Activated CD4-positive, alpha-beta T cell treated with anti-CD3 and anti-CD28 coated beads, Interleukin-2, Interleukin-6, amounts not matched to agents 100 ng/mL and 50 ng/mL, durations not matched to agents 16 hours and 8 hours (primary cell): Measurements from ENCODE around the gene AGPAT1.
A peak's percentile ranks its signal among the peaks of the same experiment; 100 is the strongest.
"Not testable (repeated sequence)": the region's sequence is repeated elsewhere in the genome, so short reads cannot be mapped to it uniquely, and the experiment has no call there.

ENCODE experiments used
- DNase-seq: peaks from one replicate; pipeline ENCODE4 v3.0.0-alpha.2; 2020

Gene AGPAT1, protein sequence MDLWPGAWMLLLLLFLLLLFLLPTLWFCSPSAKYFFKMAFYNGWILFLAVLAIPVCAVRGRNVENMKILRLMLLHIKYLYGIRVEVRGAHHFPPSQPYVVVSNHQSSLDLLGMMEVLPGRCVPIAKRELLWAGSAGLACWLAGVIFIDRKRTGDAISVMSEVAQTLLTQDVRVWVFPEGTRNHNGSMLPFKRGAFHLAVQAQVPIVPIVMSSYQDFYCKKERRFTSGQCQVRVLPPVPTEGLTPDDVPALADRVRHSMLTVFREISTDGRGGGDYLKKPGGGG

DNA sequence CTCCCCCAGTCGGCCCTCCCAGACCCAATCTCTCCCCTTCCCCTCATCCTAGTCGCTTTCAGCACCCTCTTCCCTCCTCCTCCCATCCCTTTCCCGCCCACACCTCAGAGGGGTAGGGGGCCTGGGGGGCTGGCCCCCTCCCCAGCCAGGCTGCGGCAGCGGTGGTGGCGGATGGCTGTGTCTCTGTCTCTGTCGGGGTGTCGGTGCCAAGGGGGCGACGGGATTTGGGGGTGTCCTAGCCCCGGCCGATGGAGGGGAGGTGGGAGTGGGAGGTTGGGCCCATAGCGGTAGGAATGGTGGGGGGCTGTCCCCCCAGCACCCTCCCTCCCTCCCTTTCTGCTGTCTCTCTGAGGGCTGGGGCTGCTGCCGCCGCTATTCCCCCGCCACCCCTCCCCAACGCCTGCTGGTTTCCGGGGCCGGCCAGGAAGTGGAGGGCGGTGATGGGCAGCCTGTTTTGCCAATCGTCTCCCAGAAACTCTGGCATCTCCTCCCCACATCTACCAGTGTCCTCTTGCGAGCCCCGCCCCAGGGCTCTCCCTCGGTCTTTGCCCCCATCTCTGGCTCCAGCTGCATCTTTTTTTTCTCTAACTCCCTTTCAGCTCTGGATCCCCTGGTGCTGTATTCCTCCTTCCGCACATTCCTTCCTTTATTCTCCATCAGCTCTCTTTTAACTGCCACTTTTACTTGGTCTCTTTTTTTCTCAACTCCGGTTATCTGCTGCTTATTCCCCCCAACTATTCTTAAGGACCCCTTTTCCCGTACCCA, at the start of gene AGPAT1:
TSS of gene AGPAT1 (minus strand) at position 374 of the 765 bp plus-strand sequence. CDS start 4,588 bp downstream, outside the sequence.
- DNase-seq: peak; percentile 98

DNA sequence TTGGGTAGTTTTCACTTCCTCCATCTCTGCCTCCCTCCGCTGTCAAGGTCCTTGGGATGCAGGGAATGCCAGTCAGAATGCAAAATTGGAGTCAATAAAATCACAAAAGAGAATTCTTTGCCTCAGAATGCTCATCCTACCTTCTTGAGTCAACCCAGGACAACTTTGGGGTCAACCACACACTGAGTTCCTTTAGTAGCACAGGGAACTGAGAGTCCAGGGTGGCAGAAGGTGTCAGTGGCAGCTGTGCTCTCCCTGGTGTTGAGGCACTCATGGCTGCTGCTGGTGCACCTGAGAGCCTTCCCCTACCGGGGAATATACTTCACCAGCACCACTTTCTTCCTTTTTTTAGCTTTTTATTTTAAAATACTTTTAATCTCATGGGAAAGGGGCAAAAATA, 48.8 kb upstream of the AGPAT1 start:
- no peak for DNase-seq

DNA sequence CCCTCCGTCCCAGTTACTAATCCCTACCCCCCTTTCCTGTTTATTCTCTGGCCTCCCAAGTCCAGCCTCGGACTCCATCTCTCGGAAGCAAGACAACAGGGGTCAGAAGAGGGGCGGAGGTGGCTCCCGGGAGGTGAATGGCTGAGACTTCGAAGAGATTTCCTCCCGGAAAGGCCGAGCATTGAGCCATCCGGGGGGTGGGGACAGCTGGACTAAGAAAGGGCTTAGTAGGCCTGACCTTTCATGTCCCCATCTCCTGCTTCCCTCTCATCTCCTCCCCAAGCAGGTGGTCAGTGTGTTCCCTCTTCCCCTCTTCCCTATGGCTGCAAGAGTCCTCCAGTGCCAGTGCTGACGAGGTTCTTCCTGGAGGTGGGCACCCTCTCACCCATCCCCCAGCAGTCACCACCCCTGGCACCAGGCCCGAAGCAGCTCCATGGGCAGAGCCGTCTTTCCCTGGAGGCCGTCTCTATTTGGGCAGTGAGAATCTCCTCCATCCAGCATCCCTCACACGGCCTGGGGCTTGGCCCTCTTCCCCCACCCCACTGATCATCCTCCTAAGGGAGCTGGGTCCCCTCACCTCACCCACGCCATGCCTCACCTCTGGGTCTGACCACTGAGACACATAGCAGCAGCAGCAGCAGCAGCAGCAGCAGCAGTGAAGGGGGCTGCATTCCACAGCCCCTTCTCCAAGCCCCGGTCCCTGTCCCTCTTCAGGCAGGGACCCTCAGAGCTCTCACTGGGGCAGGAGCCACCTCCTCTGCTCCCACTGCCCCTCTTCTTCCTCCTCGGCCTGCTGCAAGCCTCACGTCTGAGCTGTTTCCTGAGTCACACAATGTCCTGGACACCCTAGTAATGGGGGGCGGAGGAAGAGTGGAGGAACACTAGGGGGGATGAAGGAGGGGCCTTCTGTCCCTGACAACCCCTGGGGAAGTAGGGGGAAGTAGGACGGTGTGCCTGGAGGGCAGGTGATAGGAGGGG, 47.7 kb upstream of the AGPAT1 start, which contains the start of gene NOTCH4:
TSS of gene NOTCH4 (minus strand) at position 810 of the 978 bp plus-strand sequence. CDS start at position 671, 139 bp downstream.
- no peak for DNase-seq

DNA sequence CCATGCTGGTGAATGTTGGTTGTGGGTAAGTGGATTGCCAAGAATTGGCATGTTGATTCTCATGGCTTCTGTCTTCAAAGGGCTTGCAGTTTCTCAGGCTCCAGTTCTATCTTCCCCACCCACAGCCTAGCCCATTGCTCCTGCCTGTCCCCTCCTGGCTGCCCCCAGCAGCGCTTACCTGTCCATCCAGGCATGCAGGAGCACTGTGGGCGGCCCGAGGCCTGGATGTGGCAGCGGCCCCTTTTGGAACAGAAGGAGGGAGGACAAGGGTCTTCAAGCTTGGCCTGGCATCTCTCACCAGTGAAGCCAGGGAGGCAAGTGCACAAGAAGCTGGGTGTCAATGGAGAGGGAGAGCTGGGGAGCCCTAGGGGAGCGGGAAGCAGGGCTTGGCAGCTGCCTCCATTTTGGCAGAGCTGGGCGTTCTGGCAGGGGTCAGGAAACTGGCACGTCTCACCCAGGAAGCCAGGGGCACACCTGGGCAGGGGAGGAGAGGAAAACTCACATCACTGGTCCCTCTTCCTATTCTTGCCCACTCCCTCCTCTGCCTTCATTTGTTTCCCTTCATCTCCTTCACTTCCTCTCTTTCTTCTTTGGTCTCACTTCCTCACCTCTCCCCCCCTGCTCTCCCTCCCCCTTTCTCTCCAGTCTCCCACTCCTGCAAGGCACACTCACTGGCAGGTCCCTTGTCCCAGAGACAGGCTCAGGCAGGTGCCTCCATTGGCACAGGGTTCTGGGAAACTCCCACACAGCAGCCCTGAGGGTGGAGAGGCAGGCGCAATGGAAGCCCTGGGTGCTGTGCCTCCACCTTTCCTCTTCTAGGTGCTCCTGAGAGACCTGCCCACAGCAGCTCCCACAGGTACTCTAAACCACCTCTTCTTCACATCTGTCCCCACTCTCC, 46.7 kb upstream of the AGPAT1 start:
- no peak for DNase-seq

DNA sequence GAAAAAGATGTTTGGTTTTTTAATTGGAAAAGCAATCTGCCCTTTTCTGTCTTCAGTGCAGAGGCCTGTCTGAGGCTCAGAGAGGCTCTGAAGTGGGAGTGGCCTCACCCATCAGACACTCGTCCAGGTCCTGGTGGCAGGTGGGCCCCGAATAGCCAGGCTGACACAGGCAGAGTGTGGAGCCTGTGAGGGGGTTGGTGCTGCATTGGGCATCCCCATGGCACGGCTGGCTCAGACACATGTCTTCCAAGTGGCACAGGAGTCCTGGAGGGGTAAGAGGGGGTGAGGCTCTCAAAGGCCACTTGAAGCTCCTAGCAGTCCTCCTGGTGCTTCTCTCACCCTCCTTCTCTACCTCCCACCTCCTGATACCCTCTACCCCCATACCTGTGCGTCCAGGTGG, 44.1 kb upstream of the AGPAT1 start:
- no peak for DNase-seq

DNA sequence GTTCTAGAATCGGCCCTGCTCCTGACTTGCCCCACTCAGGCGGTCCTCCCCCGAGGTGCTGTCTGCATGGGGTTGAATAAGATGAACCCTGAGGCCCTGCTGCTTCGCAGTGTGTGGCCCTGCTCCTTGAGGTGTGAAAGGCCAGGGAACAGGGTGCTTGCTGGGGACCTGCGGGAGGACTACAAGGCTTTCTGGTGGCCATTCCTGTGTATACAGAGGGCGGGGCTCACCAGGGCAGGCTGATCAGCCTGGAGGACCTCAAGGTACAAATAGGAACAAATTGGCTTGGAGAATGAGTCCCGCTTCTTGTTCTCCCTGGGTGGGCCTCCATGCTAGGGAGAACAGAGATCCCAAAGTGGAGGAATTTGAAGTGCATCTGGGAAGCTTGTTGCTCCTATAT, 42.3 kb upstream of the AGPAT1 start:
- no peak for DNase-seq

DNA sequence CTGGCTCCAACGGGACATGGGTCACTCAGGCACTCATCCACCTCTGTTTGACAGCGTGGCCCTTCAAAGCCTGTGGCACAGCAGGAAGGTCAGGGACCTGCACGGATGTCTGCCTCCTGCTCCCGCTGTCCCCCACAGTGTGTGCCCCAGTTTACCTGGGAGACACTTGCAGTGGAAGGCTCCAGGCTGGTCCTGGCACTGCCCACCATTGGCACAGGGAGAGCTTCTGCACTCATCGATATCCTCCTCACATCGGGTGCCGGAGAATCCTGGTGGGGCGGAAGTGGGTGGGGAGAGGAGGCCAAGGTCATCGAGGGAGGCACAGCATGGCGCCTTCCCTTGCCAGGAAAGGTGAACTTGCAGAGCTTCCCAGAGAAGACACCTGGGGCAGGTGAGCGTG, 41.1 kb upstream of the AGPAT1 start:
- no peak for DNase-seq

DNA sequence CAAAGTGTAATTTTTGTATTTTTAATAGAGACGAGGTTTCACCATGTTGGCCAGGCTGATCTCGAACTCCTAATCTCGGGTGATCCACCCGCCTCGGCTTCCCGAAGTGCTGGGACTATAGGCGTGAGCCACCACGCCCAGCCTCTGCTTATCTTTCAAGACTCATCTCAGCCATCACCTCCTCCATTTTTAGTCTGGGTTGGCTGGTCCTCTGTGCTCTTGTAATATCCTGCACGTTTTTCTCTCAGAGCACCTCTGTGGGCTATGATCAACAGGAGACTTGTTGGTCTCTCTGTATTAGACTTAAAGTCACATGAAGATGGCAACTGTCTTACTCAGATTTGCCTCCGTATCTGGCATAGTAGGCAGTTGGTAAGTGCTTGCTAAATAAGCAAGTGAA, 40.4 kb upstream of the AGPAT1 start:
- no peak for DNase-seq

DNA sequence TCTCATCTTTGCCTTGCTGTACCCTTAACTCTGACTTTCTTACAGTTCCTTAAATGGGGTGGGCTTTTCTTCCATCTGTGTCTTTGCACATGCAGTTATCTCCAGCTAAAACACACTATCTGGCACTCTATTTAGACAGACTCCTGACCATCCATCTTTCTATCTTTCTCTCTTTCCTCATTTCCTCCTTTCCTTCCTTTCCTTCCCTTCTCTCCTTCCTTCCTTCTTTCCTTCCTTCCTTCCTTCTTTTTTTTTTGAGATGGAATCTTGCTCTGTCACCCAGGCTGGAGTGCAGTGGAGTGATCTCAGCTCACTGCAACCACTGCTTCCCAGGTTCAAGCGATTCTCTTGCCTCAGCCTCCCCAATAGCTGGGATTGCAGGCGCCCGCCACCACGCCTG, 39.7 kb upstream of the AGPAT1 start:
- no peak for DNase-seq

DNA sequence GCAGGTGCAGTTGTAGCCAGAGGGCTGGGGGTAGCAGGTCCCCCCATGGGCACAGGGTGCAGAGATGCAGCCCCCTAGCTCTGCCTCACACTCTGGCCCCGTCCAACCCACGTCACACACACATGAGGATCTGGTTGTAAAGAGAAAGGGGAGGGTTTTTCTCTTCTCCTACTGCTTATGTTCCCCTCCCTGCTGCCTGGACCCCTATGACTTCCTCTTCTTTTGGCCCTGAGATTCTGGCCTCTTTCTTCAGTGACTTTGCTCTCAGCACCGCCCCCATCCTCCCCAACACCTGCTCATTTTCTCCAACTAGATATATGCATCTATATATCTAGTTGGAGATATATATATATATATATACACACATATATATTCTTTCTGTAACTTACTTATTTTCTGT, 38.2 kb upstream of the AGPAT1 start:
- no peak for DNase-seq

DNA sequence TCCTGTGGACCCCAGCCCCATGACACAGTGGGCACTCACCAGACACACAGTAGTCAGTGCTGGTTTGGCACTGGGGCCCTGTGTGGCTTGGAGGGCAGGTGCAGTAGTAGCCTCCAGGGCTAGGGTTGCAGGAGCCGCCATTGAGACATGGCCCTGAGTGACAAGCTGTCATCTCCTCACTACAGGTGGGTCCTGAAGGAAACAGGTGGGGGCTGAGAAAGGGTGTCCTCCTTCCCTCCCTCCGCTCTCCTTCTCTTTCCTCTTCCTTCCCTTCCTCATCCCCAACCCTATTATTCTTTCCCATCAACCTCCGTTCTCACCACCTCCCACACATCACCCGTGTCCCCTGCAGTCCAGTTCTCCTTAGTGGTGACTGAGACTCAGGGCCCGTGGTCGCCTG, 37.8 kb upstream of the AGPAT1 start:
- DNase-seq: no peak

DNA sequence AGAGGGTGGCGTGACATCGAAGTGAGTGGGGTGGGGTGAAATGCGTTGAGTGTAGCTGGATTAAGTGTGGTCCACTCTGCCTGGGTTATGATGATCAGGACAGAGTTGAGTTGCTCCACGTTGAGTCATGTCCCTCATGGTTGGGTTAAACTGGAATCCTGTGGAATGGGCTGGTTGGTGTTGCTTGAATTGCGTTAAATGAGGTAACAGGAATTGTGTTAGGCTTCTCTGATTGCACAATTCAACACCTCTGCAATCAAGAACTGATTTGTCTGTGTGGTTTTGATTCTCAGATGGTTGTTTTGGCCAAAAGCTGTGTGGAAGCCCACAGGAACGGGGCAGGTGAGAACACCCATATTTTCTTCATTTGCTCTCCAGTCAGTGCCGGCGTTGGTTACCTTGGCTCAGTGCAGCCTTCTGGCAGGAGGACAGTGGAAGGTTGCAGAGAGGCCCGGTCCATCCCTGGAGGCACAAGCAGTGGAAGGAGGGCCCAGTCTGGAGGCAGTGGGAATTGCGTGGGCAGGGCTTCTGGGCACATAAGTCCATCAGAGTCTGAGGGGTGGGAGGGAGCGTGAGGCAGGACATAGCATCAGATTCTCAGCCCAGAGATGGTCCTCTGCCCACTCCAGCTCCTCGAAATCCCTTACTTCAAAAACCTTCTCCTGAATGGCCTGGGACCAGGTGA, 36.3 kb upstream of the AGPAT1 start:
- DNase-seq: no peak

DNA sequence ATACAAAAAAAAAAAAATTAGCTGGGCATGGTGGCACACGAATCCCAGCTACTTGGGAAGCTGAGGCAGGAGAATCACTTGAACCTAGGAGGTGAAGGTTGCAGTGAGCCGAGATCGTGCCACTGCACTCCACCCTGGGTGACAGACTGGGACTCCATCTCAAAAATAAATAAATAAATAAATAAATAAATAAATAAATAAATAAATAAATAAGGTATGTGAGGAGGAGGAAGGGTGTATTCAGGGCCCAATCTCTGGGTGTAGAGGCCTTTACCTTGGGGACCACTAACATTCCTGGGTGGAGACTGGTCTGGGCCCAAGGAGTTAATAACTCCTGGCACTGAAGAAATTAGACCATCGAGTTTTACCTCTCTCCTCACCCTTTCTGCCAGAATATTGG, 35.5 kb upstream of the AGPAT1 start:
- DNase-seq: not testable (repeated sequence)

DNA sequence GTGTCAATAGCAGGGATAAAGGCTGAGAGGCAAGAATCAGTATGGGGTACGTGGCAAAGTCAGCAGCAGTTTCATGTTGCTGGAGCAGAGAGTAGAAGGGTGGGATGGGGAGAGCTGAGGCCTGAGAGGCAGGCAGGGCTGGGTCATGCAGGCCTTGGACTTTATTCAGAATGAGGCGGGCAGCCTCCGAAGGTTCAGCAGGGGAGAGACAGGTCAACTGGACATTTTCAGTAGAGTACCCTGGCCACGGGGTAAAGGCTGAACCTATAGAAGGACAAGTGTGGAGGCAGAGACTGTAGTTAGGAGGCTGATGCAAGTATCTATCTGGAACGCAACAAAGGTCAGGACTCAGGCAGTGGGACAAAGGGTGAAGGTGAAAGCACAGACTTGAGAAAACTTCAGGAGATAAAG, 34.3 kb upstream of the AGPAT1 start:
- DNase-seq: no peak

DNA sequence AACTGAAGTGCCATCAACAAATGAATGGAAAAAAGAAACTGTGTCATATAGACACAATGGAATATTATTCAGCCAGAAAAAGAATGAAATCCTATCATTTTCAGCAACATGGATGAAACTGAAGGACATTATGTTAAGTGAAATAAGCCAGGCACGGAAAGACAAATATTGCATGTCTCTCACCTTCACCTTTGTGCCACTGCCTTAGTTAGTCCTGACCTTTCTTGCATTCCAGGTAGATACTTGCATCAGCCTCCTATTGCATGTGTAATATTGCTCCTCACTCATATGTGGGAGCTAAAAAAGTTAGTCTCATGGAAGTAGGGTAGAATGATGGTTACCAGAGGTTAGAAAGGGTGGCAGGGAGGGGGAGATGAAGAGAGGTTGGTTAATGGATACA, 33.1 kb upstream of the AGPAT1 start:
- DNase-seq: no peak

DNA sequence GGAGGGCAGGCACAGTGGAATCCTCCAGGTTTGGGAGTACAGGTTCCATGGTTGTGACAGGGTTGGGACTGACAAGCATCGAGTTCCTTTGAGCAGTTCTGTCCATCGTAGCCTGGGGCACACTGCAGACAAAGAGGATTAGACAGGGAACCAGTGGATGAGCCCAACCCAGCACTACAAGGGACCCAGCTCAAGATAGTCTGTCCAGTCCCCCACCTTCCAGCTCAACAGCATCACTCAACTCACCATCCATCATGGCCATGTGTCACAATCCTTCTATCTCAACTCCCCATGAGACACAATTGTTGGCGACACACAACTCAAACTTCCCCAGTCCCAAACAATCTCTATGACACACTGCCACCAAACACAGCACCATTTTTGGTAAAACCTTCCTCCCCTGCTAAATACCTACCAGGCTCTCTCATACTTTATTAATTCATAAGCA, 28.4 kb upstream of the AGPAT1 start:
- no peak for DNase-seq

DNA sequence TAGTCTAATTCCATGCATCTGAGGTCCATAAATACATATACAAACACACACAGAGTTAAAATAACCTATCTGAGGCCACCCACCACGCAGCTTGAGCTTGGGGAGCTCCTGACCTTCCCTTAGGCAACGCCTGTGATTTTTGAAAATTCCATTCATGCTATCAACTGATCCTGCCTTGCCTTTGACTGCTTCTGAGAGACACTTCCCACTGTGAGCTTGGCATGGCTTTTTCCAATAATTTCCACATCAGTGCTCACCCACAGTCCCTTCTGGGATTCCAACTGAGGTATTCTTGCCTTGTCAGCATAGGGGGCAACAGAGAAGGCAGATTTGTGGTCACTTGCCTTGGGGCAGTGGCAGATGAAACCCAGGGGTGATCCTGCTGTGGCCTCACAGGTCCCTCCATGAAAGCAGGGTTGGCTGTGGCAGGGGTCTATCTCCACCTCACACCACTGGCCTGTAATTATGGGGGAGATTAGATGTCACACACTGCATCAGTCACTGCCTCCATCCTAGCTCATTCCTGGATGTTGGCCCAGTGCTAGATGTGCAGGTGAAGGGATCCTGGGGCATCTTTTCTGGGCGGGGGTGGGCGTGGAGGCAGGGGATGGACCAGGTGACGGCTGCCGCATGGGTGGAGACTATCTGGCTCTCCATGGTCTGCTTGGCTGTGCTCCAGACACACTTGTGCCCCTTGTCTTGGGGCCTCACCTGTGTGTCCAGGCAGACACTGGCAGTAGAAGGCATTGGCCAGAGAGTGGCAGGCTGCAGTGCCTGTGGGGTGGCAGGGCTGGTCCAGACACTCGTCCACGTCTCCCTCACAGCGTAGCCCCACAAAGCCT, 27.8 kb upstream of the AGPAT1 start:
- no peak for DNase-seq

DNA sequence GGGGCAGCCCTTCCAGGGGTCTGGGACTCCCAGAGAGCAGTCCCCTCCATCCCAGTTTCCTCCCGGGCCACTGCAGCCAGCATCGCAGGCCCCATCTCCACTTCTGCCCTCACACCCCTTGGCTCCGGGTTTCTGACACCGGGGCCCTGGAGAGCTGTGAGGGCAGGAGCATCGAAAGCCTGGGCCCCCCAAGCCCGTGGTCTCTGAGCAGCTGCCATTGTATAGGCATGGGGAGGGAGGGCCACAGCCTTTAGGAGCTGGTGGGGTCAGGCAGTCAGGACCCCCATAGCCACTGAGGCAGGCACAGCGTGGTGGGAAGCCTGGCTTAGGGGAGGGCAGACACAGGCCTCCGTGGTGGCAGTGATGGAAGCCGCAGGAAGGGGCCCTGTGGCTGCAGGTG, 26.3 kb upstream of the AGPAT1 start:
- DNase-seq: no peak

DNA sequence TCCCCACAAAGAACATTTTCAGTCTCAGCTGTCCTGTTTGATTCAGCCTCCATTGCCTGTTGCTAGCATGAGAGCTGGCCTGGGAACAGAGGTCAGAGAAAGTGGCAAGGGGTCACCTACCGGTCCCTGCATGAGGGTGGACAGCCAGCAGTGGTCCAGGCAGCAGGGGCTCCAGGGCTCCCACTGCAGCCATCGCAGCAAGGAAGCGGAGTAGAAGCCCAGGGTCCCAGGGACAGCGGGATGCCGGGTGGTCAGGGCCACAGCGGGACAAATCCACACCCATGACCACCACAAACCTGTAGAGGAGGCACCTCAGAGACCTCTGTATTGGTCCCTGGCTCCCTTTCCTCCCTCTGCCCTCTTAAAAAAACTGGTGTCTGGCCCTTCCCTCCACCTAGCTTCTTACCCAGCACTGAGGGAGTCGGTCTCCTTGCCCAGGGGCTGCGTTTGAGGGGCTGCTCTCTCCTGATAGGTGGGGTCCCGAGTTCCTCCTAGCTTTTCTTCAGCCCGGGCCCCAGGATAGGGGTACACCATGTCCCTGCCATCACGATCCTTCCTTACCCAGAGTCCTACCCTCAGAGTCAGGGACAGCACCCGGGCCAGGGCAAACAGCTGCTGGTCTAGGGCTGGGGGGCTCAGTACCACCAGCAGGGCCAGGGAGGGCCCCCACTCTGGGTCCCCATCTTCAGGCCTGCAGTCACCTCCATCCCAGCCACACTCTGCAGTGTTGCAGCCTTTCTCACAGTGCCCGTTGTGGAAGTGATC, 25.0 kb upstream of the AGPAT1 start:
- DNase-seq: no peak

DNA sequence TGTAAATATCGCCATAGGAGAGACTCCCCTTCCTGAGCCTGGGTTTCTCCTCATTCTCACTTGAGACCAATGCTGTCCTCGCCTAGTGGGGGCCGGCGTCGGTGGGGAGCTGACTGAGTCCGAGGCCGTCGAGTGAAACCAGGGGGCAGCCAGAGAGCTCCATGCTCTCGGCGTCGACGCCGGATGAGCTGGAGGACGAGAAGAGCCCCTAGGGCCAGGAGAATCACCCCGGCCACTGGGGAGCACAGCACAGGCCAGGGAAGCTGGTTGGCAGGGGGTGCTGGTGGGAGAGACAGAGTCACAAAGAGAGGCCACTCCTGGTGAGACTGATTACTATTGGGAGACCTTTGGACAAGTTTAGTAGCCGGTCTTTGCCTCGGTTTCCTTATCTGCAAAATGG, 23.0 kb upstream of the AGPAT1 start:
- no peak for DNase-seq
